Measurements from ENCODE around the gene IL1RL1.

IL1RL1 gene

GRCh38 chr2:102366406-102367112, 55.2 kb downstream of the IL1RL1 start:
- DNase-seq (ENCODE audit: extremely low read depth in 1 of 2, low read depth in 1 of 2) = no peak

- DNase-seq (ENCODE audit: extremely low read depth in 1 of 2, low read depth in 1 of 2) = no peak
Observed at GRCh38 chr2:102367331-102367971, 56.1 kb downstream of the IL1RL1 start.

GRCh38 chr2:102368461-102369109, 57.2 kb downstream of the IL1RL1 start:
- DNase-seq (ENCODE audit: extremely low read depth in 1 of 2, low read depth in 1 of 2) = no peak

- DNase-seq (ENCODE audit: extremely low read depth in 1 of 2, low read depth in 1 of 2) = no peak
Observed at GRCh38 chr2:102369866-102370265, 58.5 kb downstream of the IL1RL1 start.

GRCh38 chr2:102376052-102376591, 64.8 kb downstream of the IL1RL1 start:
- no peak for DNase-seq (ENCODE audit: extremely low read depth in 1 of 2, low read depth in 1 of 2)

GRCh38 chr2:102383722-102384121, 72.4 kb downstream of the IL1RL1 start:
- no peak for DNase-seq (ENCODE audit: extremely low read depth in 1 of 2, low read depth in 1 of 2)

GRCh38 chr2:102385522-102385921, 74.2 kb downstream of the IL1RL1 start:
- no peak for DNase-seq (ENCODE audit: extremely low read depth in 1 of 2, low read depth in 1 of 2)

- no peak for DNase-seq (ENCODE audit: extremely low read depth in 1 of 2, low read depth in 1 of 2)
Observed at GRCh38 chr2:102386004-102386403, 74.6 kb downstream of the IL1RL1 start.

- DNase-seq (ENCODE audit: extremely low read depth in 1 of 2, low read depth in 1 of 2) = no peak
Observed at GRCh38 chr2:102386867-102387541, 75.6 kb downstream of the IL1RL1 start.

- no peak for DNase-seq (ENCODE audit: extremely low read depth in 1 of 2, low read depth in 1 of 2)
Observed at GRCh38 chr2:102387763-102388546, 76.6 kb downstream of the IL1RL1 start.

- DNase-seq (ENCODE audit: extremely low read depth in 1 of 2, low read depth in 1 of 2) = no peak
Observed at GRCh38 chr2:102391565-102391964, 80.2 kb downstream of the IL1RL1 start.

GRCh38 chr2:102392096-102392495, 80.7 kb downstream of the IL1RL1 start:
- DNase-seq (ENCODE audit: extremely low read depth in 1 of 2, low read depth in 1 of 2) = no peak

GRCh38 chr2:102392942-102393341, 81.6 kb downstream of the IL1RL1 start:
- DNase-seq (ENCODE audit: extremely low read depth in 1 of 2, low read depth in 1 of 2) = no peak

GRCh38 chr2:102396012-102396411, 84.6 kb downstream of the IL1RL1 start:
- DNase-seq (ENCODE audit: extremely low read depth in 1 of 2, low read depth in 1 of 2) = no peak

- no peak for DNase-seq (ENCODE audit: extremely low read depth in 1 of 2, low read depth in 1 of 2)
Observed at GRCh38 chr2:102397209-102397608, 85.8 kb downstream of the IL1RL1 start.

GRCh38 chr2:102399499-102400141, 88.3 kb downstream of the IL1RL1 start:
- DNase-seq (ENCODE audit: extremely low read depth in 1 of 2, low read depth in 1 of 2) = no peak

GRCh38 chr2:102401456-102401855, 90.1 kb downstream of the IL1RL1 start:
- DNase-seq (ENCODE audit: extremely low read depth in 1 of 2, low read depth in 1 of 2) = no peak

Data from activated CD8-positive, alpha-beta memory T cell treated with anti-CD3 and anti-CD28 coated beads for 1 hour (primary cell).